ENCODE data around the gene CPN2. TPM values are rescaled to one million over a fixed set of nuclear protein-coding genes. Genes with fewer than 3 reads are reported as not detected.

Gene CPN2
- total and polyA plus RNA-seq, 2 of the 13 experiments (the other 11 are each of a cell fraction or from before 2014, with no cell fraction given): 26.7 to 27.7 TPM

- TF ChIP-seq ZNF407 (CRISPR knock-in tag; IDR thresholded peaks at IDR 0.05; ENCODE audit: not compliant biosample characterization): no peak
- no peak for TF ChIP-seq CCDC6 (CRISPR knock-in tag; IDR thresholded peaks at IDR 0.05)
- no peak for TF ChIP-seq NFIB (CRISPR knock-in tag; IDR thresholded peaks at IDR 0.05; ENCODE audit: borderline replicate concordance)
- no peak for TF ChIP-seq ZNF337 (CRISPR knock-in tag; IDR thresholded peaks at IDR 0.05; ENCODE audit: borderline replicate concordance, low read depth)
- TF ChIP-seq GPN1 (CRISPR knock-in tag; IDR thresholded peaks at IDR 0.05; ENCODE audit: borderline replicate concordance): no peak
- no peak for TF ChIP-seq ZNF564 (CRISPR knock-in tag; IDR thresholded peaks at IDR 0.05)
- TF ChIP-seq ZNF281 (CRISPR knock-in tag; IDR thresholded peaks at IDR 0.05; ENCODE audit: borderline replicate concordance): no peak
- TF ChIP-seq AHDC1 (CRISPR knock-in tag; IDR thresholded peaks at IDR 0.05; ENCODE audit: borderline replicate concordance): peak; percentile 82; the same call in 1 of the 2 replicates
- no peak for TF ChIP-seq ZNF335 (CRISPR knock-in tag; IDR thresholded peaks at IDR 0.05)
- TF ChIP-seq ZNF775 (CRISPR knock-in tag; IDR thresholded peaks at IDR 0.05; ENCODE audit: borderline replicate concordance): no peak
- no peak for TF ChIP-seq ZNF468 (CRISPR knock-in tag; IDR thresholded peaks at IDR 0.05)
- TF ChIP-seq ZNF136 (CRISPR knock-in tag; IDR thresholded peaks at IDR 0.05; ENCODE audit: low read depth): no peak
Observed at GRCh38 chr3:194320744-194321243, 30.3 kb downstream of the CPN2 start (continued).
